CD4-positive, alpha-beta T cell treated with Interleukin-6 at 100 ng/mL for 8 hours (primary cell): ENCODE data around the gene UPK3A.

Experiments used
- DNase-seq: peaks from one replicate; pipeline ENCODE4 v3.0.0-alpha.2; 2020; ENCODE audit warnings: mixed read lengths, low spot score

Gene UPK3A

DNA sequence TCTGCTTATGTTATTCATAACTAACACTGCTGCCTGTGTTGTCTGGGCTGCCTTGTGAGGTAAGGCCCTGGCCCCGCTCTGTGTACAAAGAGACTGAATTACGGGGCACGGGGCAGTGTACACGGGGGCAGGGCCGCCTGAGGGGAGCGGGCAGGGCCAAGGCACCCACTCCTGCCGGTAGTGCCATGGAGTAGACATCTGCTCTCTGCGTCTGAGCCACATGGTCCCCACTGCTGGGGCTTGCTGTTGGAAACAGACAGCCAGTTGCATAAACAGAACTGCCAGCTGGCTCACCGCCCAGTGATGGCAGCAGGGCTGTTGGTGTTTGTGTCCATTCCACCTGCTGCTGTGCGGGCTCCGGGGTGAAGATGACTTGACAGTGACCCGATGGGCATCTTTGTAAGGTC lies 44.8 kb downstream of the UPK3A start:
- no peak for DNase-seq

DNA sequence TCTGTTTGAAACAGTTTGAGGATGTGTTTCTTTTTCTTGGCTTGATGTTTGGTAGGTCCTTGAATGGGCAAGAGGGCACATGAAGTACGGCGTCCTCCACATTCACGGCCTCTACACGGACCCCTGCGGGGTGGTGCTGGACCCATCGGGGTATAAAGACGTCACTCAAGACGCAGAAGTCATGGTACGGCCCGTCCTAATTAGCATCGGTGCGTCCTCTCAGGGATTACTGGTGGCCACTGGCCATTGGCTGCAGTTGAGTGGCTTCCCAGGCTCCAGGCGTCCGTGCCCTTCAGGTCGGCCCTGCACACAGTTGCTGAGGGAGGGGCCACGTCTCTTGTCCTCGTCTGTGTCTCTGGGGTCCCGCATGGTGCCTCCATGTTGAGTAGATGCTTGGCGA lies 45.8 kb downstream of the UPK3A start:
- no peak for DNase-seq

DNA sequence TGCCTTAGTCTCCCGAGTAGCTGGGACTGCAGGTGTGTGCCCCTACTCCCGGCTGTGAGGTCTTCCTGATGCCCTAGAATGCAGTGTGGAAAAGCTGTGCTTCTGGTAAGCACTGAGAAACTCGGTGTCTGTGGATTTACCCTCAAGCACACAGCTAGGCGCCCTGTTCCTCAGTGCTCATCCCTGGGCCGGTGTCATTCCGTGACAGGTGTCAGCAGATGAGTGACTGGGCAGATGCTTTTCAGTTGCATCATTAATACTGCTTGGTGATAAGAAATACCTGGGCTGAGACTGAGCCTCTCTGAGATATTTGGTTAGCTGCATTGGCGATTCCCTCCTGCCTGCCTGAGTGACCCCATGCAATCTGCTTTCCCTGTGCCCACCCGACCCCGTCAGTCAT lies 46.7 kb downstream of the UPK3A start:
- no peak for DNase-seq

DNA sequence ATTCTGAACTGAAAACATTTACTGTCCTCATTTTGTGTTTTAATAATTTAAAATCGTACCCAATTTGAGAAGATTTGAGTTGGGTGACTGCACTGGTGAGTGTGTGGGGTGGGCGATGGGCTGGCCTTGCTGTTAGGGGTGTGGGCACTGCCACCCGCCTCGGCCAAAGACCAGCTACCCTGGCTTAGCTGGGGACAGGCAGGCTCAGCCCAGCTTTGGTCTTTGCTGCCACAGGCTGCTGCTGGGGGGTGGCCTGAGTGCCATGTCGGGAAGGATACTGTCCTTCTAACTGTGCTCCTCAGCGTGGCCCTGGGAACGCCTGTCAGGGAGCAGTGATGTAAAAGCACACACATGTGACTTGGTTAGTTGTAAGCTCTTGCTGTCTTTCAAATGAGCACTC lies 47.3 kb downstream of the UPK3A start:
- DNase-seq: no peak

DNA sequence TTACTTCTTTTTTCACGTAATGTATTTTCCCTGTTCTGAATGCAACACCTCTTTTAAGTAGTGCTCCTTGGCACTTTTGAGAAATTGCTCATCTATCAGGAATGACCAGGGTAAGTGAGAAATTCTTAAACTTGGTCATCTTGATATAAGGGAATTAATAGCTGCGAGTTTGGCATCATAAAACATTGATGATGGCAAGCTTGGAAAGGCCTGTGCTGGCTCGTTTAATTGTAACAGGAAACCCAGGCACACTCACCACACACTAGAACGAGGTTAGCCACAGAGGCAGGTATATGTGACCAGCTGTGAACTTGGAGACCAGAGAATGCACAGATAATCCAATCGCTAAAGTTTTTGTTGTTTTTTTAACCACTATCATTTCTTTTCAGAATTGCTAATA lies 49.3 kb downstream of the UPK3A start:
- DNase-seq: no peak

DNA sequence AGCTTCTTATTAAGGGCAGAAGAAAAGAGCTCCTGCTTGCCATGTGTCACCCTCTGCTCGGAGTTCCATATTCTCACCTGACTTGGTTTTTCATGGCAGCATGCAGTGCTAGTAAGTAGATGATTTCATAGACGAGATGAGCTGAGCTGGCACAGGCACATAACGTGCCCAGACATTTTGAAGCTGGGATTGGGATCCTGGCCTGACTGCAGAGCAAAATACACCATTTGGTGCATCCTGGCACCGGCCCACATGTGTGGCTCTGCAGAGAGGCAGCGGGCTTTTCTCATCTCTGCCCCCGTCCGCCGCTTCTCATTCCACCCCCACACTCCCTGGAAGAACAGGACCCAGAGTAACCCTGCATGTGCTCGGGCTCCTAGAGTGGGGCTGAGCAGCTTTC lies 49.8 kb downstream of the UPK3A start:
- DNase-seq: no peak

DNA sequence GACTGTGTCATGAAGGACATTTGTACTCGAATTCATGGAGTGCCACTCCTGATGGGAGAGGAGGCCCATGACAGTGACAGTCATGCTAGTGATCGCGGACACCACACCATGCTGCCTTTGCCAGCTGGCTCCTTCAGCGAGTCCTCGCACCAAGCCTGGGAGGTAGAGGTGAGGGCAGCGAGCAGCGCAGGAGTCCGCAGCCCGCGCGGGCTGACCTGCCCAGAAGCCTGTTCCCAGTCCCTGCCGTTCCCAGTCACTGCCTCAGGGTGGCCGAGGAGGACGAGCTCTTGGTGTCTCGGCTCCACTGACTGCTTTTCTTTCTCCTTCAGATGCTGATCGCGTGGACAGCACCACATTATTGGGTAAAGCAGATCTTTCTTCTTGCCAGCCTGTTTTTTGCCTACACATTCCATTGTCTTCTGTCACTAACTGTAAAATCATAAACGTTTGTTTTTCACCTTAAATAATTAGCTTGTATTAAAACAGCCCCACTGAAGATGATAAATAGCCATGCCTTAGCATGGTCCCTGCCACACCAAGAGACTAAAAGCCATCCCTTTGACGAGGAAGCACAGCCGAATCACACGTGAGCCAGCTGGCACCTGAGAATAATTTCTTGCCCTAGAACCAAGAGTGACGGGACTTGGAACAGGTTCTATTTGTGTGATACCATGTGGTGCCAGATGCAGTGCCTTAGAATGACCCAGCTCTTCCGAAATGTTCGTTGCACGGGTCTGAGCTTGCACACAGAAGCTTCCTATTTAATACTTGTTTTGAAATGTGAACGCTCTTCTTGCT lies 50.5 kb downstream of the UPK3A start:
- no peak for DNase-seq

DNA sequence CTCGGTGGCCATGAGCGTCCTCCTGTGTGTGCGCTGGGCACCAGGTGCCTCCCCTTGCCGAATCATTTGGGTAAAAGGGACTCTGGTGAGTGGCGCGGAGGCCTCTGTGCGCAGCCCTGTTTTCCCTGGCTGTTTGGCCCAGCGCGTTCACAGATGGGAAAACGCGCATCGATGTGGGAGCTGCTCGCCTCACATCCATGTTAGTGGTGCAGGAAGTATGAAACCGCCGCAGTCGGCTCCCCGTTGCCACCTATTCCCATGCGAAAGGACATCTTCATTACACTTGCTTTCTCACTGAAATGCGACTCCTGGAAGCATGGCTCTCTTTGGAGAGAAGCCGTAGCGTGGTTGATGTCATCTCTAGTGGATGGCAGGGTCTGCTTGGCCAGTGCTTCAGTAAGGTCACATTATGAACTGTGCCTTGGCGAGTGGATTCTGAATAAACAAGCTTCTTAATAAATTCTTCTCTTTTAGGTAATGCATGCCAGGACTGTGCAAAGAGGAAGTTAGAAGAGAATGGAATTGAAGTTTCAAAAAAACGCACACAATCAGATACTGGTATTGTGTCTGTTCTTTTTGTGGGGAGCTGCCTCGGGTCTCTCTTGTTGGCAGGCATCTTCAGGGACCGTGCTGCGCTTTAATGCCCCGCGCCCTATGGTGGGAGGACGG lies 51.2 kb downstream of the UPK3A start:
- no peak for DNase-seq

DNA sequence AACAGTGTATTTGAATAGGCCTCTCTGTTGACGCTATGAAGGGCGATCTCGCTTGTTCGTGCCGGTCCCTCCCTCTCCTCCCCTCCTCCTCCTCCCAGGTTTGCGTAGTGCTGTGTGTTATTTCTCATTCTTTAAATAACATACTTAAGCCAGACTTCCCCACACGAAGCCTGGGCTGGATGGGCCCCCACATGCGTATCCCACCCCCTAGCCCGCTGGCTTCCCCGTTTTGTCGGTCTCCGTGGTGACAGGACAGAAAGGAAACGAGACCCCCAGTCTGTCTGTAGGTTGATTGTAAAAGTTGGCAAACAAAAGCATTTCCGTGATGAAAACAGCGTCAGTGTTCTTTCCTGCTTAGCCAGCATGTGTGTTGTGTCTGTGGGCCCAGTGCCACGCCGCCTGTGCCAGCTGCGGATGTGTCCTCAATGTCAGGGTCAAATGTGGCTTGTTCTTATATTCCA lies 52.3 kb downstream of the UPK3A start:
- no peak for DNase-seq

DNA sequence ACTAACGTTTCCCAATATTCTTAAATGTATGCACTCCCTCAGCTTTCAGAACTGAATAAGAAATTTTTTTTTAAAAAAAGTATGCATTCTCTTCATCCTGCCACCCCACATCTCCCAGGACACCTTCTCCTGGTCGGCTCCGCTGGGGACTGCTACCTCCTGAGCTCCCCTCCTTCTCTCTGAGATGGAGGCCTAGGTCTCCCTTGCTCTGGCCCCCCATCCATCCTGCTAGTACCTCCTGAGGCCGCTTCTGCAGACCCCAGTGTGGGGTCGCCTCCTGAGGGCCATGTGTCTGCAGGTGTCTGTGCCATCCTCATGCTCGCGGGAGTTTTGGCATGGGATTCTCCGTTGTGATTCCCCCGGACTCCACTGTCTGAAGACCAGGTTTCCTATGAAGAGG lies 52.8 kb downstream of the UPK3A start:
- DNase-seq: no peak

DNA sequence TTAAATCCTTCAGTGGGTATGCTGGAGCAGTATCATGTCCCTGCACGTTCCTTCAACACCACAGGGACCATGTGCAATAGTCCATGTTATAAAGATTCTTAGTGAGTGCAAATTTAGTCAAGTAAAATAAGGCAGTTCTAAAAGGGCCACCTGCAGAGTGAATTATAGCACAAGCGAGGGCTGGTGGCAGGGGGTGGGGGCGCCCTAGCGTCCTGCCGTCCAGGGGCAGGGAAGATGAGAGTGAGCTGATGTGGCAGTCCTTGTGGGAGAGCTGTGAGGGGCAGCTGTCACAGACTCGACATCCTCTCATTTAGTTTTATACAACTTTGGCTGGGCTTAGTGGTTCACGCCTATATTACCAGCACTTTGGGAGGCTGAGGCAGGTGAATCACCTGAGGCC lies 54.0 kb downstream of the UPK3A start:
- no peak for DNase-seq

DNA sequence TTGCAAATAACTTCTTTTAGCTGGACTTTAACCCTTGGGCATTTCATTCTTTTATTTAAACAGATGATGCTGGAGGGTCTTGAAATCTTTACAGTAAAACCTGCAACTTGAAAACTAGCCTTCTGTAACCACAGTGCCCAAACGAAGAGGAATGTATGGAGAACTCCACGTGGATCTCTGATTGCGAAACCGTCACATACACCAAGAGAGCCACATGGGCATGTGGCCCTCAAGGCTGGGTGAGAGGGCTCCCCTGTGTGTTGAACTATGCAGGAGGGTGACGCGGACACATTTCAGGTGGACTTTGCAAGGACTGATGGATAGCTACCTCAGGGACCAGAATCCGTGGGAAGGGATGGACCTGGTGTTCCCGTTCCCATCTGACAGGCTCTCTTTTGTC lies 55.6 kb downstream of the UPK3A start:
- no peak for DNase-seq

DNA sequence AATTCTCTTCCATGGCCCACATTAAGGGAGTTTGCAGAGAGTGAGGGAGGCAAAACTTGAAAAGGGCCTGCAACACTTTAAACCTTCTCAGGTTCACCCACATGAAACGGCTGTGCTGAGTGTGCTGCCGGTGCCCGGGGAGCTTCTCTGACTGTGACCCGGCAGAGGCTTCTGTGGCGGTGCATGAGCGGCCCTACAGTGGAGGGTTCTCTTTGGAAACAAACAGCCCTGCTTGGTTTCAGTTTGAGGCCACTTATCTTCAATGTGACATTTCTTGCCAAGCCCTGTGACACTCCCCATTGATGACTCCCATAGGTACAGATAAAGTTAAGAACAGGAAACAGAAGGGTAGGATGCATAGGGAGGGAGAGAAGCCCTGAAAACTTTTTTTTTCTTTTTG lies 56.7 kb downstream of the UPK3A start:
- DNase-seq: peak; percentile 52

DNA sequence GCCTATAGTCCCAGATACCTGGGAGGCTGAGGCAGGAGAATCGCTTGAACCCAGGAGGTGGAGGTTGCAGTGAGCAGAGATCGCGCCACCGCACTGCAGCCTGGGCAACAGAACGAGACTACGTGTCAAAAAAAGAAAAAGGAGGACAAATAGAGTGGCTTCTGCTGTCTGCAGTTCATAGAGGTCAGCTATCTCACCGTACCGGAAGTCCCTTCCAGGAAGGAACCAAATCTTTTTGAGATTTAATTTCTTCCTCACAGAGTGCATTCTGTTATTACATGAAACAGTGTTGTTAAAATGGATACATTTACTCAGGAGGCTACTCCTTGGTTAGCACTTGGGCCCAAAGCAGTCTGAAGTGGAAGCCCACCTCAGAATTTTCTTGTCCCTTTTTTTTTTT lies 58.4 kb downstream of the UPK3A start:
- DNase-seq: no peak

DNA sequence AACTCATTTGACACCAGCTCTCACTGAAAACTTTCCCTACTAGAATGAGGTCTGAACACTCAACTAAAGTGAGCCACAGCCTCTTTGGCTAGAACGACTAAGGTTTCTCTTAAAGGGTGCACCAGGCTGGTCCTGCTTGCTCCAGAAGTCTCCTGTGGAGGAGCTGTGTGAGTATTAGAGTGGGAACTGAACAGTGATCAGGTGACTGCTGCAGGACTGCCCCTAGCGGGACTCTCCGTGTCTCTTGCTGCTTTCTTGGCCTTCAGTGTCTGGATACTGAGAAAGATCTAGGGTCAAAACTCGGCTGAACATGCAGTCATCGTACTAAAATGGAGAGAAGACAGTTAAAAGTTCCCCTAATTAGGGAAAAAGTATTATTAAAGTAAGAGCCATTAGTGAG lies 59.6 kb downstream of the UPK3A start:
- no peak for DNase-seq
